SU-DHL-6 (cell line): Measurements from ENCODE around the gene SLC5A10.

Source experiments
- H2AFZ ChIP-seq: fragments of 200-600 bp; sonication (generic); 2 replicates; pipeline ENCODE4 v1.6.1; 2014; ENCODE audit warnings: low read depth, mild to moderate bottlenecking, moderate library complexity, mixed read lengths, antibody characterized with exemption, low read length; ENCODE audit not compliant: severe bottlenecking
- H3F3A ChIP-seq: fragments of 200-600 bp; shearing (Covaris generic); 2 replicates; pipeline ENCODE4 v1.6.0; 2016; ENCODE audit warnings: antibody characterized with exemption, mild to moderate bottlenecking; ENCODE audit not compliant: insufficient read depth
- H3K27ac ChIP-seq: fragments of 200-600 bp; sonication (generic); 2 replicates; pipeline ENCODE4 v1.5.1; 2016; ENCODE audit warnings: low read depth, mild to moderate bottlenecking, low read length, moderate library complexity, mixed read lengths
- H3K27me3 ChIP-seq: fragments of 200-600 bp; sonication (generic), shearing (Covaris generic); 2 replicates; pipeline ENCODE4 v1.6.0; 2014; ENCODE audit warnings: mild to moderate bottlenecking, low read length
- H3K36me3 ChIP-seq: fragments of 200-600 bp; sonication (generic); 2 replicates; pipeline ENCODE4 v1.6.1; 2014; ENCODE audit warnings: mild to moderate bottlenecking, low read length, mixed read lengths
- H3K4me2 ChIP-seq: fragments of 300-600, 200-600 bp; shearing (Covaris generic), sonication (generic); 2 replicates; pipeline ENCODE4 v1.6.0; 2014; ENCODE audit warnings: low read length, low read depth, mild to moderate bottlenecking; ENCODE audit not compliant: poor library complexity, severe bottlenecking
- H3K4me3 ChIP-seq: fragments of 200-600 bp; sonication (generic); 2 replicates; pipeline ENCODE4 v1.5.1; 2014; ENCODE audit warnings: antibody characterized with exemption, low read length, mild to moderate bottlenecking, mixed read lengths; ENCODE audit not compliant: insufficient read depth, poor library complexity, severe bottlenecking
- H3K79me2 ChIP-seq: fragments of 200-600 bp; sonication (generic); 2 replicates; pipeline ENCODE4 v1.6.1; 2014; ENCODE audit warnings: mild to moderate bottlenecking, low read length, moderate library complexity; ENCODE audit not compliant: insufficient read depth
- H3K9ac ChIP-seq: fragments of 200-600 bp; sonication (generic); 2 replicates; pipeline ENCODE4 v1.7.0; 2014; ENCODE audit warnings: mild to moderate bottlenecking, low read length
- H3K9me2 ChIP-seq: fragments of 200-600 bp; sonication (generic); replicated peaks from 2 replicates; pipeline ENCODE4 v1.6.1; 2014; ENCODE audit warnings: low read length; ENCODE audit not compliant: insufficient read depth
- H3K9me3 ChIP-seq: fragments of 200-600 bp; sonication (generic); 2 replicates; pipeline ENCODE4 v1.6.1; 2014; ENCODE audit warnings: low read length, mixed read lengths; ENCODE audit not compliant: insufficient read depth
- H4K20me1 ChIP-seq: fragments of 200-600 bp; sonication (generic); 2 replicates; pipeline ENCODE4 v1.6.1; 2014; ENCODE audit warnings: low read depth, mild to moderate bottlenecking, antibody characterized with exemption, low read length, moderate library complexity, mixed read lengths
- CTCF ChIP-seq: fragments of 200-600 bp; sonication (generic); IDR thresholded peaks from one replicate; pipeline ENCODE4 v1.5.1; 2017; ENCODE audit warnings: antibody characterized with exemption, mild to moderate bottlenecking, low read length, moderate library complexity; ENCODE audit not compliant: insufficient read depth, poor library complexity, severe bottlenecking
- EZH2phosphoT487 ChIP-seq: fragments of 200-600 bp; sonication (generic), shearing (Covaris generic); conservative IDR thresholded peaks from 2 replicates; pipeline ENCODE4 v1.6.1; 2018; ENCODE audit warnings: mild to moderate bottlenecking, antibody characterized with exemption, low read length, moderate library complexity, mixed read lengths

SLC5A10 gene

DNA sequence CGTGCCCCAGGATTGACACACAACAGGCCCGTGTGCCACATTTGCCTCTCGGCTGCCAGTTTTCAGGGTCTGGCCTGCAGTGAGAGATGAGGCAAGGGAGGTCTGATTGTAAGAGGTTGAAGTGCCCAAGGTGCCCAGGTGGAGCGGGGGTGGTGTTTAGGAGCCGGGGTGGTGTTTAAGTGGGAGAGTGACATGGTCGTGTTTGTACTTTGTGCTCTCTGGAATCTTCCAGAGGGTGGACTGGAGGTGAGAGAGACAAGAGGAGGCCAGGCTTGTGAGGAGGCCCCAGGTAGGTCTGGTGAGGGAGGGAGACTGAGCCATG, 10.5 kb downstream of the SLC5A10 start:
- no peak overlapping the region for H3K4me3 ChIP-seq
- no peaks in the 10 kb centered on the region for H3K27me3 ChIP-seq
- H3F3A ChIP-seq, result no peaks in the 10 kb centered on the region
- TF ChIP-seq EZH2phosphoT487 (no peak), CTCF (no peak)
- H3K27ac ChIP-seq, result no peak overlapping the region
- no peak overlapping the region for H2AFZ ChIP-seq
- H3K9me3 ChIP-seq, result no peaks in the 10 kb centered on the region
- H3K9ac ChIP-seq, result no peak overlapping the region
- H3K9me2 ChIP-seq, result no peaks in the 10 kb centered on the region
- no peaks in the 10 kb centered on the region for H3K36me3 ChIP-seq
- H3K4me2 ChIP-seq, result no peak overlapping the region
- H3K79me2 ChIP-seq, result no peaks in the 10 kb centered on the region
- H4K20me1 ChIP-seq, result no peaks in the 10 kb centered on the region

DNA sequence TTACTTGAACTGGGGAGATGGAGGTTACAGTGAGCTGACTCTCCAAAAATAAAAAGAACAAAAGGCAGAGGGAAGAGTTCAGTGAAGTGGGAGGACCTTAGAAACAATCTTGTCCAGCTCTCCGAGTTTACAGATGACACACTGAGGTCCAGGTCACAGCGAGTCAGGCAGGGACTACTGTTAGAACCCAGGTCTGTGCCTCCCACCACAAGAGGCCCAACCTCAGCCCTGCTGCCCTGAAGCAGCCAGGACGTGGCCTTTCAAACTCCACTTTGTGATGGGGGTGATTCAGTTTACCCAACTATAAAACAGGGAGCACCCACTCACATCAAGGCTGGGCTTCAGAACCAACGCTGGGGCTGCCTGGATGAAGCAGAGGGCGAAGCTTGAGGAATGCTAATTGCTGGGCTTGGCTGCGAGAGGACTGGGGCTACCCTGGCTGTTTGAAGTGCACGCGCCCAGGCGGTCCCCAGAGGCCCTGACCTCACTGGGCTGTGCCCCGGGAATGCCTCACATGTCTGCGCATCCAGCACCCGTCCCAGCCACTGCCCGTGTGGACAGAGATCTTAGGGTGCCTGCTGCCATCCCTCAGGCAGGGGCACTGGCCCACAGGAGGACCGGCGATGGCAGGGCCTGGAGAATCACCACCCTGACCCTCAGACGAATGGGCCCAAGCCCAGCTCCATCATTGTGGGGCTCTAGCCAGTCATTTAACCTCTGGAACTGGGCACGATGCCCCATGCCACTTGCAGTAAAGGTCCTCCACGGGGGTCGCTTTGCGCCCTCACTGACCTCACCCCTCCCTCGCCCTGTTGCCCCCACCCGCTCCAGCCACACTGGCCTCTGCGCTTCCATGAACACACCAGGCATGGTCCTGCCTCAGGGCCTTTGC, 11.4 kb downstream of the SLC5A10 start:
- Histone ChIP-seq H3K36me3 (no peaks in the 10 kb centered on the region), H3K4me3 (no peak overlapping the region), H3K9me2 (no peaks in the 10 kb centered on the region), H3K79me2 (no peaks in the 10 kb centered on the region), H3K27ac (no peak overlapping the region), H4K20me1 (no peaks in the 10 kb centered on the region), H3K27me3 (no peaks in the 10 kb centered on the region), H2AFZ (no peak overlapping the region), H3K9me3 (no peaks in the 10 kb centered on the region), H3K9ac (no peak overlapping the region), H3K4me2 (no peak overlapping the region), H3F3A (no peaks in the 10 kb centered on the region)
- no peak for TF ChIP-seq EZH2phosphoT487
- TF ChIP-seq CTCF, result no peak

DNA sequence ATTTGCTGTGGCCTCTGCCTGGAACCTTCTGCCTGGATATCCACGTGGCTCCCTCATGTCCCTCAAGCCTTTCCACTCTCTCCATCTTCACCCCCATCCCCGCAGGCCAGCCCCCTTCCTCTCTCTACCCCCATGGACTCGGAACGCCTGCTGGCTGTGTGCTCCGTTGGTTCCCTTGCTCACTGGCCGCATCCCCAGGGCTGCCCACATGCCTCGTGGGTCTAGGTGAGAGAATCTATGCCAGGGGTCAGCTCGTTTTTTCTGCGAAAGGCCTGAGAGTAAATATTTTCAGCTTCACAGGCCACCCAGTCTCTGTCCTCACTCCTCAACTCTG, 12.0 kb downstream of the SLC5A10 start:
- H3K27ac ChIP-seq, result no peak overlapping the region
- H3K9me3 ChIP-seq, result no peaks in the 10 kb centered on the region
- no peaks in the 10 kb centered on the region for H3K9me2 ChIP-seq

More for the DNA sequence above, 12.0 kb downstream of the SLC5A10 start:
- H3K9ac ChIP-seq, result no peak overlapping the region
- H3F3A ChIP-seq, result no peaks in the 10 kb centered on the region
- no peaks in the 10 kb centered on the region for H3K79me2 ChIP-seq
- TF ChIP-seq CTCF (no peak), EZH2phosphoT487 (no peak)
- H2AFZ ChIP-seq, result no peak overlapping the region
- H3K4me3 ChIP-seq, result no peak overlapping the region
- H3K4me2 ChIP-seq, result no peak overlapping the region
- H4K20me1 ChIP-seq, result no peaks in the 10 kb centered on the region
- H3K36me3 ChIP-seq, result no peaks in the 10 kb centered on the region
- no peaks in the 10 kb centered on the region for H3K27me3 ChIP-seq
